ENCODE measurements around the gene SDHC. TPM values are rescaled to one million over a fixed set of nuclear protein-coding genes. Genes with fewer than 3 reads are reported as not detected.
"Not testable (repeated sequence)": the region's sequence is repeated elsewhere in the genome, so short reads cannot be mapped to it uniquely, and the experiment has no call there.

Gene SDHC
- polyA plus RNA-seq, 2 donors, result 40.6 to 148 TPM

DNA sequence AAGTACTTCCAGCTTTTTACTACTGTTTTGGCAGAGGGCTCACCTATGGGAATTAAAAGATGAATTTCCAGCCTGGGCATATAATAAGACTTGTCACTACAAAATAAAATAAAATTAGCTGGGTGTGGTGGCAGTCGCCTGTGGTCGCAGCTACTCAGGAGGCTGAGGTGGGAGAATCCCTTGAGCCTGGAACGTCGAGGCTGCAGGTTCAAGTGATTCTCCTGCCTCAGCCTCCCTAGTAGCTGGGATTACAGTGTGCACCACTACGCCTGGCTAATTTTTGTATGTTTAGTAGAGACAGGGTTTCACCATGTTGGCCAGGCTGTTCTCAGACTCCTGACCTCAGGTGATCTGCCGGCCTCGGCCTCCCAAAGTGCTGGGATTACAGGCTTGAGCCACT is 77.0 kb downstream of the SDHC start:
- WGBS, 2 donors, result 83 to 88% methylated on average over 7 of the region's 7 CpGs
- H3K4me3 ChIP-seq (ENCODE audit: low read depth in 1 of 2, low read length in 2 of 2), result not testable (repeated sequence)

DNA sequence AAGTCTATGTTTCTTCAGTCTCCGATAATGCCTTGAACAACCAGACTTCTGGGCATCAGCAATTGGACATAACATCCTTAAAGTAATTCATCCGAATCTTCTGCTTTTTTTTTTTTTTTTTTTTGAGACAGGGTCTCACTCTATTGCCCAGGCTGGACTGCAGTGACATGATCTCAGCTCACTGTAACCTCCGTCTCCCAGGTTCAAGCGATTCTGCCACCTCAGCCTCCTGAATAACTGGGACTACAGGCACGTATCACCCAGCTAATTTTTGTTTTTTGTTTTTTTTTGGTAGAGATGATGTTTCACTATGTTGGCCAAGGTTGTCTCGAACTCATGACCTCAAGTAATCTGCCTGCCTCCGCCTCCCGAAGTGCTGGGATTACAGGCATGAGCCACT is 77.4 kb downstream of the SDHC start:
- H3K4me3 ChIP-seq (ENCODE audit: low read depth in 1 of 2, low read length in 2 of 2), result no peak overlapping the region
- no peaks in the 10 kb centered on the region for H3K36me3 ChIP-seq (ENCODE audit: control insufficient read depth in 2 of 2, insufficient read depth in 2 of 2, low read length in 1 of 2)
- H3K4me1 ChIP-seq (ENCODE audit: control insufficient read depth in 2 of 2, insufficient read depth in 2 of 2, low read length in 1 of 2), result no peaks in the 10 kb centered on the region
- no peaks in the 10 kb centered on the region for H3K9me3 ChIP-seq (ENCODE audit: control insufficient read depth in 2 of 2, insufficient read depth in 1 of 2, low read depth in 1 of 2, low read length in 1 of 2)
- H3K27ac ChIP-seq (ENCODE audit: low read depth in 2 of 2, low read length in 1 of 2), result no peak overlapping the region
- H3K27me3 ChIP-seq (ENCODE audit: control insufficient read depth in 1 of 2, insufficient read depth in 2 of 2, low read length in 2 of 2), result no peaks in the 10 kb centered on the region
- WGBS, 2 donors, result 93 to 94% methylated on average over 8 of the region's 8 CpGs

More for the DNA sequence above, 77.0 kb downstream of the SDHC start:
- not testable (repeated sequence) for H3K4me1 ChIP-seq (ENCODE audit: control insufficient read depth in 2 of 2, insufficient read depth in 2 of 2, low read length in 1 of 2); H3K27ac ChIP-seq (ENCODE audit: low read depth in 2 of 2, low read length in 1 of 2); H3K36me3 ChIP-seq (ENCODE audit: control insufficient read depth in 2 of 2, insufficient read depth in 2 of 2, low read length in 1 of 2); H3K27me3 ChIP-seq (ENCODE audit: control insufficient read depth in 1 of 2, insufficient read depth in 2 of 2, low read length in 2 of 2); H3K9me3 ChIP-seq (ENCODE audit: control insufficient read depth in 2 of 2, insufficient read depth in 1 of 2, low read depth in 1 of 2, low read length in 1 of 2)

DNA sequence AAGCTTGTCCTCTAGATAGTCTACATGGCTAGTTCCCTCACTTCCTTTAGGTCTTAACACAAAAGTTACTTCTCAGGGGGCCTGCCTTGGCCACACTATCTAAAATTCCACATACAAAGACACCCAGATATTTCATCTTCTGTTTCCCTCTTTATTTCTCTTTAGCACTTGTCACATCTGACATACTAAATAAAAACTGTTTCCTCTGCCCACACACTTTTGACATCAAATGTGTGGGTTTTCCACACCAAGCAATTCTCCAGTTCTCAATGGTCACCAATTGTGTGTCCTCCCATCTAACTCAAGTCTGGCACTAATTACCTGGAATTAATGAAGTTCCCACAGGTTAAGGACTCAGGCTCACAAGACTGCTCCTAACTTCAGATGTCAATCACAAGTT is 79.0 kb downstream of the SDHC start:
- Histone ChIP-seq H3K27me3 (ENCODE audit: control insufficient read depth in 1 of 2, insufficient read depth in 2 of 2, low read length in 2 of 2) (no peaks in the 10 kb centered on the region), H3K36me3 (ENCODE audit: control insufficient read depth in 2 of 2, insufficient read depth in 2 of 2, low read length in 1 of 2) (no peaks in the 10 kb centered on the region), H3K9me3 (ENCODE audit: control insufficient read depth in 2 of 2, insufficient read depth in 1 of 2, low read depth in 1 of 2, low read length in 1 of 2) (no peaks in the 10 kb centered on the region), H3K27ac (ENCODE audit: low read depth in 2 of 2, low read length in 1 of 2) (no peak overlapping the region), H3K4me3 (ENCODE audit: low read depth in 1 of 2, low read length in 2 of 2) (no peak overlapping the region), H3K4me1 (ENCODE audit: control insufficient read depth in 2 of 2, insufficient read depth in 2 of 2, low read length in 1 of 2) (no peaks in the 10 kb centered on the region)

DNA sequence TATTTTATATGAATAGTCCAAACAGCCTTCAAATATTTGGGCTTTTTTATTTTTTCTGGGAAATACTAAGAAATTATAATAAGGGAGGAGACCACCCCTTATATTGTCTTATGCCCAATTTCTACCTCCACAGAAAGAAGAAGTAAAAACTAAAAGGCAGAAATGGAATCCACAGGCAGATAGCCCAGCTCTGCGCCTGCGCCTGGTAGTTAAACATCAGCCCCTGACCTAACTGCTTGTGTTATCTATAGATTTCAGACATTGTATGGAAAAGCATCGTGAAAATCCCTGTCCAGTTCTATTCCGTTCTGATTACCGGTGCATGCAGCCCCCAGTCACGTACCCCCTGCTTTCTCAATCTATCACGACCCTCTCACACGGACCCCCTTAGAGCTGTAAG is 82.9 kb downstream of the SDHC start:
- not testable (repeated sequence) for H3K27me3 ChIP-seq (ENCODE audit: control insufficient read depth in 1 of 2, insufficient read depth in 2 of 2, low read length in 2 of 2); H3K4me1 ChIP-seq (ENCODE audit: control insufficient read depth in 2 of 2, insufficient read depth in 2 of 2, low read length in 1 of 2); H3K9me3 ChIP-seq (ENCODE audit: control insufficient read depth in 2 of 2, insufficient read depth in 1 of 2, low read depth in 1 of 2, low read length in 1 of 2); H3K4me3 ChIP-seq (ENCODE audit: low read depth in 1 of 2, low read length in 2 of 2); H3K27ac ChIP-seq (ENCODE audit: low read depth in 2 of 2, low read length in 1 of 2); H3K36me3 ChIP-seq (ENCODE audit: control insufficient read depth in 2 of 2, insufficient read depth in 2 of 2, low read length in 1 of 2)
- 95% methylated on average over 8 of the region's 8 CpGs for WGBS, 2 donors

DNA sequence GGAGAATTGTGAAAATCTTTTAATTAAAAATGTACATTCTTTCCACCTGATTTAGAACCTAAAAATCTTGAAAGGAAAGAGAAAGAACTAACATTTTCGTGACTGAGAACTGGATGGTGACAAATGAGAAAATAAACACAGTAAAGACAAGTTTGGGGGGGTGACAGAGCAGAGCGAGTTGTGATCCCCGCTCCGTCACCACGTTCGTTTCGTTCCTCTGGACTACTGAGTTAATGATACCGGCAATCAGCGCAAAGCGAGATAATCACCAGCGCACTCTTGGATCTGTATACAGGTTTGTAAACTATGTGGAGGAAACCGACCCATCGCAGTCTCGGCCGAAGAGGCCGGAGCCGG is 84.7 kb downstream of the SDHC start:
- no peaks in the 10 kb centered on the region for H3K9me3 ChIP-seq (ENCODE audit: control insufficient read depth in 2 of 2, insufficient read depth in 1 of 2, low read depth in 1 of 2, low read length in 1 of 2)
- 7 to 8% methylated on average over 17 of the region's 17 CpGs for WGBS, 2 donors
- peak overlapping the region; percentile 84 to 93 for H3K4me3 ChIP-seq (ENCODE audit: low read depth in 1 of 2, low read length in 2 of 2)
- no peaks in the 10 kb centered on the region for H3K36me3 ChIP-seq (ENCODE audit: control insufficient read depth in 2 of 2, insufficient read depth in 2 of 2, low read length in 1 of 2)
- H3K27ac ChIP-seq (ENCODE audit: low read depth in 2 of 2, low read length in 1 of 2), result peak overlapping the region; percentile 100
- no peaks in the 10 kb centered on the region for H3K27me3 ChIP-seq (ENCODE audit: control insufficient read depth in 1 of 2, insufficient read depth in 2 of 2, low read length in 2 of 2)
- H3K4me1 ChIP-seq (ENCODE audit: control insufficient read depth in 2 of 2, insufficient read depth in 2 of 2, low read length in 1 of 2), result peaks cover 0 to 2% of the 10 kb centered on the region in 2 donors

DNA sequence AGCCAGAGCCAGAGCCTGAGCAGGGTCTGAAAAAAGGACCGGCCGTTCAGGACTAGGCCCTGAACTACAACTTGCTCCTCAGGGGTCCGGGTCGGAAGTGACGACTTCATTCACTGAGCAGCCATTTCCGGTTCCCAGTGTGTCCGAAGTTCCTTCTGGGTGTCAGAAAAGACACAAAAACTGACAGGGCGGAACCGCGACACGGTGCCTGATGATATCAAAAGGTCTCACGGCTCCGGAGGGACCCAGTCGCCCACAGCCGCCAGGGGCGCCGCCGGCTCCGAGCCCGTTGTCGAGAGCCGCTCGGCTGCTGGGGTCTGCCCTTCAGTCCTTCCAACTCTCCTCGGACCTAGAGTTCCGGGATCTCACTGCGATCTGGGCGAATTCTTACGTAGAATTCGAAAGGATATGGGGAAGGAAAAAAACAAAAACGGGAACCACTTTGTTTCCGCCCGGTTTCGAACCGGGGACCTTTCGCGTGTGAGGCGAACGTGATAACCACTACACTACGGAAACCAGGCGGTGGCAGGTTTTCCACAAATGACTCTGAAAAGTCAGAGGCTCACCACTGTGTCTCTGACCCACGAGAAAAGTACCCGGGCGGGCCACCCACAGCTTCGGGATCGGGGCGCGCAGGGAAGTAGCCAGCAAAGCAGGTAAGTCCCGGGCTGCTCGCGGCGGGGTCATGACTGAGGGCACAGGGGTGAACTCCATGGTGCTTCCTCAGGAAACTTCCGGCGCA is 85.2 kb downstream of the SDHC start:
- 0% methylated on average over 53 of the region's 53 CpGs for WGBS, 2 donors

DNA sequence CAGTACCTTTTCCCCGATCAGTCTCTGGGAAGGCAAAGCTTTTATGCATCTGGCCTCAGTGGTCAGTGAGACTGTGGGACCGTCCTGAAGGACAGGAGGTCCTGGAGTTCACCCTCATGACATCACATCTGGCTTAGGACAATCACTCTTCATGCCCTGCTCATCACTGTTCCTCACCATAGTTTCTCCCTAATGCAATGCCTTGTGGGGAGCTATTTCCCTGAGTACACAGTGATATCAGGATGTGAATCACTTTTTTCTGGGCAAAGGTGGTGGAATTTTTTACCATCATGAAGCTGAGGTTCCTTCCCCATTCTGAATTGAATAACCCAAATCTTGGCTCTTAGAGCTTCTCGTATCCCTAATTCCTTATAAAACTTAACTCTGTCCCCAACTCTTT is 88.3 kb downstream of the SDHC start:
- Histone ChIP-seq H3K9me3 (ENCODE audit: control insufficient read depth in 2 of 2, insufficient read depth in 1 of 2, low read depth in 1 of 2, low read length in 1 of 2) (no peaks in the 10 kb centered on the region), H3K4me1 (ENCODE audit: control insufficient read depth in 2 of 2, insufficient read depth in 2 of 2, low read length in 1 of 2) (peaks cover 0 to 2% of the 10 kb centered on the region in 2 donors), H3K27me3 (ENCODE audit: control insufficient read depth in 1 of 2, insufficient read depth in 2 of 2, low read length in 2 of 2) (no peaks in the 10 kb centered on the region), H3K36me3 (ENCODE audit: control insufficient read depth in 2 of 2, insufficient read depth in 2 of 2, low read length in 1 of 2) (no peaks in the 10 kb centered on the region), H3K4me3 (ENCODE audit: low read depth in 1 of 2, low read length in 2 of 2) (no peak overlapping the region), H3K27ac (ENCODE audit: low read depth in 2 of 2, low read length in 1 of 2) (no peak overlapping the region)
- WGBS, 2 donors, result 90 to 92% methylated on average over 3 of the region's 3 CpGs

More for the DNA sequence above, 85.2 kb downstream of the SDHC start:
- Histone ChIP-seq H3K4me1 (ENCODE audit: control insufficient read depth in 2 of 2, insufficient read depth in 2 of 2, low read length in 1 of 2) (peaks cover 0 to 2% of the 10 kb centered on the region in 2 donors), H3K27ac (ENCODE audit: low read depth in 2 of 2, low read length in 1 of 2) (peak overlapping the region; percentile 100), H3K9me3 (ENCODE audit: control insufficient read depth in 2 of 2, insufficient read depth in 1 of 2, low read depth in 1 of 2, low read length in 1 of 2) (no peaks in the 10 kb centered on the region), H3K36me3 (ENCODE audit: control insufficient read depth in 2 of 2, insufficient read depth in 2 of 2, low read length in 1 of 2) (no peaks in the 10 kb centered on the region), H3K4me3 (ENCODE audit: low read depth in 1 of 2, low read length in 2 of 2) (peak overlapping the region; percentile 84 to 93), H3K27me3 (ENCODE audit: control insufficient read depth in 1 of 2, insufficient read depth in 2 of 2, low read length in 2 of 2) (no peaks in the 10 kb centered on the region)

DNA sequence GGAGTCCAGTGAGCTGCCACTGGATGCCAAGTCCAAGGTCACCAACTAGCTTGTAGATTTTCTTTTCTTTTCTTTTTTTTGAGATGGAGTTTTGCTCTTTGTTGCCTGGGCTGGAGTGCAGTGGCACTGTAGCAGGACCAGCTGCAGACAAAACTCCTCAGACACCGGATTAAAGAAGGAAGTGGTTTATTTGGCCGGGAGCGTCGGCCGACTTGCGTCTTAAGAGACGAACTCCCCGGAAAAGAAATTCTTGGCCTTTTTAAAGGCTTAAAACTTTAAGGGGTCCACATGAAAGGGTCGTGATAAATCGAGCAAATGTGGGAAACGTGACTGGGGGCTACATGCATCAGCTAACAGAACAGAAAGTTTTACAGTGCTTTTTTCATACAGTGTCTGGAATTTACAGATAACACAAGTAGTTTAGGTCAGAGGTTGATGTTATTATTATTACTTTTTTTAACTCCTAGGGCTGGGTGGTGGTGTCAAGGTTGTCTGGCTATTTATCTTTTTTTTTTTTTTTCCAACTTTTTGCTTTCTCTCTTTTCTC is 89.9 kb downstream of the SDHC start:
- H3K36me3 ChIP-seq (ENCODE audit: control insufficient read depth in 2 of 2, insufficient read depth in 2 of 2, low read length in 1 of 2), result no peaks in the 10 kb centered on the region
- 83 to 86% methylated on average over 11 of the region's 11 CpGs for WGBS, 2 donors
- no peaks in the 10 kb centered on the region for H3K9me3 ChIP-seq (ENCODE audit: control insufficient read depth in 2 of 2, insufficient read depth in 1 of 2, low read depth in 1 of 2, low read length in 1 of 2)
- H3K4me1 ChIP-seq (ENCODE audit: control insufficient read depth in 2 of 2, insufficient read depth in 2 of 2, low read length in 1 of 2), result peaks cover 0 to 2% of the 10 kb centered on the region in 2 donors
- H3K27me3 ChIP-seq (ENCODE audit: control insufficient read depth in 1 of 2, insufficient read depth in 2 of 2, low read length in 2 of 2), result no peaks in the 10 kb centered on the region
- H3K4me3 ChIP-seq (ENCODE audit: low read depth in 1 of 2, low read length in 2 of 2), result no peak overlapping the region
- H3K27ac ChIP-seq (ENCODE audit: low read depth in 2 of 2, low read length in 1 of 2), result no peak overlapping the region

DNA sequence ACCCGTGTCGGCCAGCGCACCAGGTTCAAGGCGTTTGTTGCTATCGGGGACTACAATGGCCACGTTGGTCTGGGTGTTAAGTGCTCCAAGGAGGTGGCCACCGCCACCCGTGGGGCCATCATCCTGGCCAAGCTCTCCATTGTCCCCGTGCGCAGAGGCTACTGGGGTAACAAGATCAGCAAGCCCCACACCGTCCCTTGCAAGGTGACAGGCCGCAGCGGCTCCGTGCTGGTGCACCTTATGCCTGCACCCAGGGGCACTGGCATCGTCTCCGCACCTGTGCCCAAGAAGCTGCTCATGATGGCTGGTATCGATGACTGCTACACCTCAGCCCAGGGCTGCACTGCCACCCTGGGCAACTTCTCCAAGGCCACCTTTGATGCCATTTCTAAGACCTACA is 92.4 kb downstream of the SDHC start:
- not testable (repeated sequence) for H3K27ac ChIP-seq (ENCODE audit: low read depth in 2 of 2, low read length in 1 of 2); H3K4me1 ChIP-seq (ENCODE audit: control insufficient read depth in 2 of 2, insufficient read depth in 2 of 2, low read length in 1 of 2); H3K4me3 ChIP-seq (ENCODE audit: low read depth in 1 of 2, low read length in 2 of 2); H3K27me3 ChIP-seq (ENCODE audit: control insufficient read depth in 1 of 2, insufficient read depth in 2 of 2, low read length in 2 of 2); H3K36me3 ChIP-seq (ENCODE audit: control insufficient read depth in 2 of 2, insufficient read depth in 2 of 2, low read length in 1 of 2); H3K9me3 ChIP-seq (ENCODE audit: control insufficient read depth in 2 of 2, insufficient read depth in 1 of 2, low read depth in 1 of 2, low read length in 1 of 2)
- WGBS, 2 donors, result 96% methylated on average over 14 to 17 of the region's 17 CpGs

DNA sequence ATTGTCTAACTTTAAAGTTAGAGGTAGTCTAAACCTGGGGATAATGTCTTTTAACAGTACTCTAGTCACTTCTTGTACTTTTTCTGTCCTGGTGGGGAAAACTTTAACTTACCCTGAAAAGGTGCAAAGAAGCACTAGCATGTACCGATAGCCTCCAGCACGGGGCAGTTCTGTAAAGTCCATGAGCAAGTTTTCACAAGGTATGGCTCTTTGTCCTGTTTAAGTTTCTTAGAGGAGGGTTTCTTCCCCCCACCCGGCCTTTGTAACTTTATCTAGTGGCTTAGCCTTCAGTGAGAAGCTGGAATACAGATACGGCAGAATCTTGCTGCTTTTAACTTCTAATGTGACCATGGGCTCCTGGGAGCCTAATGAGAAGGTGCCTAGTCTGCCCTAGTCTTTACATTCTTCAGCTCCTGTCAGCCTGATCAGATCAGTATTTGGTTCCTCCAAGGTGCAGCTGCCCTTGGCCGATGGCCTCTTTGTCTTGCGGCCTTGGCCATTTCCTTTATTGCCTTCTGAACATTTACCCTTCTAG is 93.3 kb downstream of the SDHC start:
- Histone ChIP-seq H3K4me1 (ENCODE audit: control insufficient read depth in 2 of 2, insufficient read depth in 2 of 2, low read length in 1 of 2) (peaks cover 0 to 2% of the 10 kb centered on the region in 2 donors), H3K27ac (ENCODE audit: low read depth in 2 of 2, low read length in 1 of 2) (no peak overlapping the region), H3K36me3 (ENCODE audit: control insufficient read depth in 2 of 2, insufficient read depth in 2 of 2, low read length in 1 of 2) (no peaks in the 10 kb centered on the region), H3K27me3 (ENCODE audit: control insufficient read depth in 1 of 2, insufficient read depth in 2 of 2, low read length in 2 of 2) (no peaks in the 10 kb centered on the region), H3K9me3 (ENCODE audit: control insufficient read depth in 2 of 2, insufficient read depth in 1 of 2, low read depth in 1 of 2, low read length in 1 of 2) (no peaks in the 10 kb centered on the region), H3K4me3 (ENCODE audit: low read depth in 1 of 2, low read length in 2 of 2) (no peak overlapping the region)
- 79 to 93% methylated on average over 6 of the region's 6 CpGs for WGBS, 2 donors

Measured in esophagus (tissue), 2 donors.